Lower leg skin (tissue), 3 donors: ENCODE measurements around the gene PLEKHH3.

Source experiments
- CTCF ChIP-seq, 3 donors: fragments of 450-650 bp; IDR thresholded peaks; one replicate each; pipeline ENCODE4 v1.5.1; 2016; ENCODE audit warnings: antibody characterized with exemption in 3 of 3, mild to moderate bottlenecking in 3 of 3, moderate library complexity in 2 of 3
- POLR2A ChIP-seq, 2 donors: fragments of 450-650 bp; IDR thresholded peaks; one replicate each; pipeline ENCODE4 v1.6.1; 2016 to 2017; ENCODE audit warnings: antibody characterized with exemption in 2 of 2, mild to moderate bottlenecking in 1 of 2, moderate library complexity in 1 of 2

- no peak for TF ChIP-seq CTCF (IDR thresholded peaks at IDR 0.05)
- no peak for TF ChIP-seq POLR2A (IDR thresholded peaks at IDR 0.05)
Observed at GRCh38 chr17:42706732-42707131, 29.9 kb upstream of the PLEKHH3 start.
